Panc1 (cell line): ENCODE results near the gene MEAF6.

Experiments used
- CTCF ChIP-seq: fragments of 450-650 bp; IDR thresholded peaks from 2 replicates; pipeline ENCODE4 v1.5.1; 2017; ENCODE audit warnings: mild to moderate bottlenecking
- TCF7L2 ChIP-seq: IDR thresholded peaks from 2 replicates; pipeline ENCODE4 v1.6.1; 2011; ENCODE audit warnings: mild to moderate bottlenecking, low read depth, low read length, inconsistent platforms

- TF ChIP-seq CTCF (no peak), TCF7L2 (no peak)
Observed at GRCh38 chr1:37484325-37485051, 30.1 kb downstream of the MEAF6 start.
